ENCODE data around the gene RNF212B. TPM values are rescaled to one million over a fixed set of nuclear protein-coding genes. Genes with fewer than 3 reads are reported as not detected.

Gene RNF212B
- total and polyA plus RNA-seq, 2 of the 13 experiments (the other 11 are each of a cell fraction or from before 2014, with no cell fraction given), result 0.05 TPM; not detected in 1

GRCh38 chr14:23286020-23286901, 48.5 kb downstream of the RNF212B start, which contains the start of gene HOMEZ (continued):
- peak; percentile 99 for TF ChIP-seq CAMTA2 (CRISPR knock-in tag; IDR thresholded peaks at IDR 0.05; ENCODE audit: borderline replicate concordance)
- no peak for TF ChIP-seq ZBTB7A (CRISPR knock-in tag; IDR thresholded peaks at IDR 0.05)
- TF ChIP-seq MED8 (CRISPR knock-in tag; IDR thresholded peaks at IDR 0.05; ENCODE audit: insufficient replicate concordance), result peak; percentile 93
- TF ChIP-seq TMF1 (CRISPR knock-in tag; IDR thresholded peaks at IDR 0.05; ENCODE audit: low read depth), result peak; percentile 60; the same call in 1 of the 2 replicates
- TF ChIP-seq SP4 (CRISPR knock-in tag; IDR thresholded peaks at IDR 0.05), result peak; percentile 99
- TF ChIP-seq, protein P1, sequence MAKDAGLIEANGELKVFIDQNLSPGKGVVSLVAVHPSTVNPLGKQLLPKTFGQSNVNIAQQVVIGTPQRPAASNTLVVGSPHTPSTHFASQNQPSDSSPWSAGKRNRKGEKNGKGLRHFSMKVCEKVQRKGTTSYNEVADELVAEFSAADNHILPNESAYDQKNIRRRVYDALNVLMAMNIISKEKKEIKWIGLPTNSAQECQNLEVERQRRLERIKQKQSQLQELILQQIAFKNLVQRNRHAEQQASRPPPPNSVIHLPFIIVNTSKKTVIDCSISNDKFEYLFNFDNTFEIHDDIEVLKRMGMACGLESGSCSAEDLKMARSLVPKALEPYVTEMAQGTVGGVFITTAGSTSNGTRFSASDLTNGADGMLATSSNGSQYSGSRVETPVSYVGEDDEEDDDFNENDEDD (CRISPR knock-in tag; IDR thresholded peaks at IDR 0.05; ENCODE audit: borderline replicate concordance), result peak; percentile 77; the same call in 1 of the 2 replicates
- no peak; the same call in none of the 2 replicates for TF ChIP-seq KDM1A (CRISPR knock-in tag; IDR thresholded peaks at IDR 0.05)
- peak; percentile 34; the same call in 1 of the 2 replicates for TF ChIP-seq ESRRA (CRISPR knock-in tag; IDR thresholded peaks at IDR 0.05; ENCODE audit: low read depth)
- TF ChIP-seq FOXC1 (CRISPR knock-in tag; IDR thresholded peaks at IDR 0.05; ENCODE audit: borderline replicate concordance), result peak; percentile 91; the same call in 1 of the 2 replicates
- peak; percentile 73; the same call in 1 of the 2 replicates for TF ChIP-seq ZNF20 (CRISPR knock-in tag; IDR thresholded peaks at IDR 0.05)
- peak; percentile 91 for TF ChIP-seq ZNF225 (CRISPR knock-in tag; IDR thresholded peaks at IDR 0.05)
- peak; percentile 73 for TF ChIP-seq HDAC1 (CRISPR knock-in tag; IDR thresholded peaks at IDR 0.05)
- TF ChIP-seq ZBTB34 (CRISPR knock-in tag; IDR thresholded peaks at IDR 0.05), result no peak
- TF ChIP-seq ZNF615 (CRISPR knock-in tag; IDR thresholded peaks at IDR 0.05; ENCODE audit: borderline replicate concordance), result no peak
- TF ChIP-seq, protein P2, sequence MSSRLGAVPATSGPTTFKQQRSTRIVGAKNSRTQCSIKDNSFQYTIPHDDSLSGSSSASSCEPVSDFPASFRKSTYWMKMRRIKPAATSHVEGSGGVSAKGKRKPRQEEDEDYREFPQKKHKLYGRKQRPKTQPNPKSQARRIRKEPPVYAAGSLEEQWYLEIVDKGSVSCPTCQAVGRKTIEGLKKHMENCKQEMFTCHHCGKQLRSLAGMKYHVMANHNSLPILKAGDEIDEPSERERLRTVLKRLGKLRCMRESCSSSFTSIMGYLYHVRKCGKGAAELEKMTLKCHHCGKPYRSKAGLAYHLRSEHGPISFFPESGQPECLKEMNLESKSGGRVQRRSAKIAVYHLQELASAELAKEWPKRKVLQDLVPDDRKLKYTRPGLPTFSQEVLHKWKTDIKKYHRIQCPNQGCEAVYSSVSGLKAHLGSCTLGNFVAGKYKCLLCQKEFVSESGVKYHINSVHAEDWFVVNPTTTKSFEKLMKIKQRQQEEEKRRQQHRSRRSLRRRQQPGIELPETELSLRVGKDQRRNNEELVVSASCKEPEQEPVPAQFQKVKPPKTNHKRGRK (CRISPR knock-in tag; IDR thresholded peaks at IDR 0.05), result no peak
- no peak; the same call in 1 of the 2 replicates for TF ChIP-seq ZNF652 (CRISPR knock-in tag; IDR thresholded peaks at IDR 0.05; ENCODE audit: borderline replicate concordance, low read depth)
- TF ChIP-seq ZNF703 (CRISPR knock-in tag; IDR thresholded peaks at IDR 0.05; ENCODE audit: borderline replicate concordance), result peak; percentile 30; the same call in 1 of the 2 replicates
- TF ChIP-seq ZNF672 (CRISPR knock-in tag; IDR thresholded peaks at IDR 0.05), result no peak
- peak; percentile 95 for TF ChIP-seq KLF15 (CRISPR knock-in tag; IDR thresholded peaks at IDR 0.05; ENCODE audit: borderline replicate concordance)
- no peak for TF ChIP-seq IKZF1 (IDR thresholded peaks at IDR 0.05)
- TF ChIP-seq PAWR (CRISPR knock-in tag; IDR thresholded peaks at IDR 0.05; ENCODE audit: borderline replicate concordance), result peak; percentile 74; the same call in 1 of the 2 replicates
- TF ChIP-seq ZBTB38 (CRISPR knock-in tag; IDR thresholded peaks at IDR 0.05), result peak; percentile 75; the same call in 1 of the 2 replicates
- TF ChIP-seq TARDBP (CRISPR knock-in tag; IDR thresholded peaks at IDR 0.05), result no peak; the same call in 1 of the 2 replicates
- peak; percentile 80; the same call in 1 of the 2 replicates for TF ChIP-seq ZNF557 (CRISPR knock-in tag; IDR thresholded peaks at IDR 0.05)
- peak; percentile 30 for TF ChIP-seq ZNF781 (CRISPR knock-in tag; IDR thresholded peaks at IDR 0.05; ENCODE audit: borderline replicate concordance, not compliant biosample characterization)
- peak; percentile 69; the same call in 1 of the 2 replicates for TF ChIP-seq ZNF614 (CRISPR knock-in tag; IDR thresholded peaks at IDR 0.05; ENCODE audit: borderline replicate concordance)

Data from HepG2 (cell line).